ENCODE results near the gene SLC46A1. TPM values are rescaled to one million over a fixed set of nuclear protein-coding genes. Genes with fewer than 3 reads are reported as not detected.

The SLC46A1 gene
- total RNA-seq, 2 experiments from 2014 or later = 2.3 to 2.9 TPM

DNA sequence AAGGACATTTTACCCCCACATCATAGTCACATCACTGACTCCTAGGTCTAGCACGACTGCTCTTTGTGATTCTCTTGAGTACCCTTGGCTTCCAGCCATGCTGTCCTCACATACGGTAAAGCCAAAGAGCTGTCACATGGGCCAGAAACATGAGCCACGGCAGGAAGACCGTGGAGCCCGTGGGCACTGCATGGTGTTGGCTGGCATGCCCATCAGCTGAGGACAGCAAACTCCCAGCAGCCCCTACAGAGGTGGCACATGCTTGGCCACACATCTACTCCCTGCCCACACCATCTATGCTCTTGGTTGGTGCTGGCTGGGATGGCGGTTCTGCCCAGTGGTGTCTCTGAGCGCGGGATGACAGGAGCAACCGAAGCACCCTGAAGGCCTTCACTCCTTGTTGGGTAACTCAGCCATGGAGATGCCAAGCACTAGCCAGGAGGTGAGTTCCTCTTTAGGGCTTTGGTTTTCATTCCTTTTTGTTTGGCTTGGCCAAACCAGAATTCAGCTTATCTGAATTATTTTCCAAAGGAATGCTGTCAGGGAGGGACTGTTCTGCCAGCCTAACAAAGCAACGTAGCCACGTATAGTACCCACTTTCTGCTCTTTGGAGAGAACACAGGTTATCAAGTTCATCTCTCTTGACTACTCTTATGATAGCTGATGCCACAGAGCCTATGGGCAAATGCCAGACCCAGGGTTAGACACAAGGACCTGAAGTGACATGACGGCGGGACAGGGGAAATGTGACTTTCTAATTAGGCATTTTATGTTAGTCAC is 60.4 kb downstream of the SLC46A1 start:
- Mint-ChIP-seq H3K27me3 (no peaks in the 10 kb centered on the region), H3K36me3 (peaks cover 38% of the 10 kb centered on the region), H3K4me3 (no peak overlapping the region), H3K4me1 (ENCODE audit: low read depth) (no peaks in the 10 kb centered on the region), H3K27ac (peak overlapping the region; percentile 23), H3K9me3 (no peaks in the 10 kb centered on the region)
- ChIA-PET CTCF (interaction anchor here (0.6 to 1.7 kb wide), 2 partner anchors 8 to 10 kb away, joined by 3 to 5 read pairs; partner anchors contain the start of genes IFT20 and TNFAIP1), POLR2A (interaction anchor here (0.9 to 1.3 kb wide), 2 partner anchors 10 kb away, joined by 4 to 5 read pairs; partner anchors contain the start of genes IFT20 and TNFAIP1)
- intact Hi-C loops (cut with micrococcal nuclease) = no loop called here
- DNase-seq = no peak

Small RNA genes within 50 kb of the gene (microRNA-seq; reads per million reads assigned to microRNA genes)
- 1.6 reads per million for gene MIR4723 (ENCODE audit: borderline microRNAs expressed, borderline number of aligned reads, borderline replicate concordance)

Other genes starting within 250 kb of the SLC46A1 start
- gene TMEM97, start 87.0 kb downstream of the SLC46A1 start, total RNA-seq = 10 to 100 TPM; 27.1 to 29.8 TPM
- 10 to 100 TPM; 20.3 to 20.6 TPM for gene IFT20, start 70.7 kb downstream of the SLC46A1 start, total RNA-seq
- 10 to 100 TPM; 24.4 to 27.3 TPM for gene TNFAIP1, start 70.5 kb downstream of the SLC46A1 start, total RNA-seq
- gene POLDIP2, start 48.7 kb downstream of the SLC46A1 start, total RNA-seq = 10 to 100 TPM; 73.8 to 76.4 TPM
- not detected for gene SEBOX, start 41.0 kb downstream of the SLC46A1 start, total RNA-seq
- gene VTN, start 35.9 kb downstream of the SLC46A1 start, total RNA-seq = not detected
- 10 to 100 TPM; 16.5 to 18.3 TPM for gene SARM1, start 34.5 kb downstream of the SLC46A1 start, total RNA-seq
- gene SLC13A2, start 67.4 kb upstream of the SLC46A1 start, total RNA-seq = not detected
- not detected for gene FOXN1, start 100.1 kb upstream of the SLC46A1 start, total RNA-seq
- gene UNC119, start 146.4 kb upstream of the SLC46A1 start, total RNA-seq = 10 to 100 TPM; 38.0 to 42.0 TPM
- gene PIGS, start 165.3 kb upstream of the SLC46A1 start, total RNA-seq = 10 to 100 TPM; 36.6 to 38.6 TPM
- gene ALDOC, start 170.7 kb upstream of the SLC46A1 start, total RNA-seq = 10 to 100 TPM; 75.2 to 77.3 TPM
- gene SPAG5, start 192.8 kb upstream of the SLC46A1 start, total RNA-seq = 100 to 1,000 TPM; 153 to 159 TPM
- 10 to 100 TPM; 14.2 to 17.5 TPM for gene RSKR, start 208.0 kb upstream of the SLC46A1 start, total RNA-seq
- gene BLTP2, start 238.9 kb upstream of the SLC46A1 start, total RNA-seq = 100 to 1,000 TPM; 127 to 133 TPM

Measured in activated CD4-positive, alpha-beta memory T cell treated with anti-CD3 and anti-CD28 coated beads for 36 hours (primary cell).